Measurements from ENCODE around the gene TMSB10. TPM values are rescaled to one million over a fixed set of nuclear protein-coding genes. Genes with fewer than 3 reads are reported as not detected.

Gene TMSB10
- total and polyA plus RNA-seq, 4 donors, result 225 to 518 (median 256) TPM

DNA sequence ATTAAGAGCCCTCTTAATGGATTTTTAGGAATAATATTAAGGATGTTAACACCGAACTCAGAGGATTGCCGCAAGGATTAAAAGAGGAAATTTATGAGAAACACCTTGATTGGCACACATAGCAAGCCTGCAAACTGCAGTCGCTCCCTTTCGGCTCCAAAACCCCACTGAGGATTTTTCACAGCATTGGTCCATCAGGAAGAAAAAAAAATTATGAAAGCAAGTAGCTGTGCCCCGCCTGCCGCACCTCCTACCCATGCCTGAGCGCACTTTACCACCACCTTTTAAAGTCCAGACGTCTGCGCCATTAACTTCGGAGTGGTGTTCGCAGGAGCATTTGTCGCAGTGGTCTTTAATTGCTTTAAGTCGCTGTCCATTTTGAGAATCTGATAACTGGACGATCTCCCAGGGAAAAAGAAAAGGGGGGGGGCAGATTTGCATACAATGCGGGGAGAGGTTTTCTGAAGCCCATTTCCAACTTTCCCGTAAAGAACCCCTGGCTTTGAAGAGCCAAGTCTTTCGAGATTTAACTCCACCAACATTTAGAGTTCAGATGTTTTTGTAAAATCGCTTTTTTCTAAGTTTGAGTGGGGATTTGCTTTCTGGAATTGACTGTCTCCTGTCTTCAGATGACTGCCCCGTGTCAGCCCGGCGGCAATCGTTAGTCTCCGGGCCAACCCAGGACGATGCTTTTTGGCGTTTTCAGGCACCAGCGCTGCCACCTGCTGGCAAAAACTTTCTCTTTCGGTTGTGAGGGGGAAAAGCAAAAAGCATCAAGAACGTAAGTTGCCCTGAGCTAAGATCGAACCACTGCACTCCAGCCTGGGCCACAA is 23.7 kb upstream of the TMSB10 start (continued):
- TF ChIP-seq, protein P1, sequence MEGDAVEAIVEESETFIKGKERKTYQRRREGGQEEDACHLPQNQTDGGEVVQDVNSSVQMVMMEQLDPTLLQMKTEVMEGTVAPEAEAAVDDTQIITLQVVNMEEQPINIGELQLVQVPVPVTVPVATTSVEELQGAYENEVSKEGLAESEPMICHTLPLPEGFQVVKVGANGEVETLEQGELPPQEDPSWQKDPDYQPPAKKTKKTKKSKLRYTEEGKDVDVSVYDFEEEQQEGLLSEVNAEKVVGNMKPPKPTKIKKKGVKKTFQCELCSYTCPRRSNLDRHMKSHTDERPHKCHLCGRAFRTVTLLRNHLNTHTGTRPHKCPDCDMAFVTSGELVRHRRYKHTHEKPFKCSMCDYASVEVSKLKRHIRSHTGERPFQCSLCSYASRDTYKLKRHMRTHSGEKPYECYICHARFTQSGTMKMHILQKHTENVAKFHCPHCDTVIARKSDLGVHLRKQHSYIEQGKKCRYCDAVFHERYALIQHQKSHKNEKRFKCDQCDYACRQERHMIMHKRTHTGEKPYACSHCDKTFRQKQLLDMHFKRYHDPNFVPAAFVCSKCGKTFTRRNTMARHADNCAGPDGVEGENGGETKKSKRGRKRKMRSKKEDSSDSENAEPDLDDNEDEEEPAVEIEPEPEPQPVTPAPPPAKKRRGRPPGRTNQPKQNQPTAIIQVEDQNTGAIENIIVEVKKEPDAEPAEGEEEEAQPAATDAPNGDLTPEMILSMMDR (IDR thresholded peaks at IDR 0.05; ENCODE audit: low read depth, low read length, missing input control), result peak; percentile 65
- no peak for TF ChIP-seq ATF3 (IDR thresholded peaks at IDR 0.05)

DNA sequence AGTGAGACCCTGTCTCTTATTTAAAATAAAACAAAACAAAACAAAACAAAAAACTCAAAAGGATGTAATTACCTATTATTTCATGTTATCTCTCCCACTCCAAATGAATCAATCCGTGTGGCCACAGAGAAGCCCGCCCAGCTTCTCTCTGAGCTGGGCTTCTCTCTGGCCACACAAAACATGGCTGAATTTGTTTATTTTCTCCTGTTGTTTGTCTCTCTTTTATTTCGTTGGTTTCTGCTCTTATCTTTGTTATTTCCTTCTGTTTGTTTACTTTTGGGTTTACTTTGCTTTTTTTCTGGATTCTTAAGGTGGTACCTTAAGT is 23.1 kb upstream of the TMSB10 start:
- Histone ChIP-seq H3K9me3 (ENCODE audit: control insufficient read depth in 4 of 4, low read length in 3 of 4) (no peaks in the 10 kb centered on the region), H3K36me3 (ENCODE audit: control insufficient read depth in 4 of 4, insufficient read depth in 3 of 4, low read depth in 1 of 4, low read length in 3 of 4) (no peaks in the 10 kb centered on the region), H3K9ac (ENCODE audit: low read depth in 1 of 2, low read length in 2 of 2) (no peak overlapping the region), H3K27ac (ENCODE audit: low read depth in 1 of 2, low read length in 2 of 2) (no peak overlapping the region), H3K4me3 (ENCODE audit: low read depth in 1 of 3, low read length in 3 of 3) (no peak overlapping the region), H3K27me3 (ENCODE audit: control insufficient read depth in 4 of 4, insufficient read depth in 4 of 4, low read length in 3 of 4) (no peaks in the 10 kb centered on the region), H3K4me1 (ENCODE audit: control insufficient read depth in 4 of 4, insufficient read depth in 4 of 4, low read length in 3 of 4) (peaks cover 8 to 28% (median 25%) of the 10 kb centered on the region in 4 donors)
- DNase-seq (ENCODE audit: low spot score), result no peak
- TF ChIP-seq, protein P2, sequence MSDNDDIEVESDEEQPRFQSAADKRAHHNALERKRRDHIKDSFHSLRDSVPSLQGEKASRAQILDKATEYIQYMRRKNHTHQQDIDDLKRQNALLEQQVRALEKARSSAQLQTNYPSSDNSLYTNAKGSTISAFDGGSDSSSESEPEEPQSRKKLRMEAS (IDR thresholded peaks at IDR 0.05), result no peak
- TF ChIP-seq RAD21 (IDR thresholded peaks at IDR 0.05), result no peak
- TF ChIP-seq, protein P1 (IDR thresholded peaks at IDR 0.05; ENCODE audit: low read depth, low read length, missing input control), result no peak
- no peak for TF ChIP-seq YY1 (IDR thresholded peaks at IDR 0.05)
- TF ChIP-seq RXRA (IDR thresholded peaks at IDR 0.05), result no peak
- TF ChIP-seq NR2F2 (IDR thresholded peaks at IDR 0.05), result no peak
- TF ChIP-seq, protein P3, sequence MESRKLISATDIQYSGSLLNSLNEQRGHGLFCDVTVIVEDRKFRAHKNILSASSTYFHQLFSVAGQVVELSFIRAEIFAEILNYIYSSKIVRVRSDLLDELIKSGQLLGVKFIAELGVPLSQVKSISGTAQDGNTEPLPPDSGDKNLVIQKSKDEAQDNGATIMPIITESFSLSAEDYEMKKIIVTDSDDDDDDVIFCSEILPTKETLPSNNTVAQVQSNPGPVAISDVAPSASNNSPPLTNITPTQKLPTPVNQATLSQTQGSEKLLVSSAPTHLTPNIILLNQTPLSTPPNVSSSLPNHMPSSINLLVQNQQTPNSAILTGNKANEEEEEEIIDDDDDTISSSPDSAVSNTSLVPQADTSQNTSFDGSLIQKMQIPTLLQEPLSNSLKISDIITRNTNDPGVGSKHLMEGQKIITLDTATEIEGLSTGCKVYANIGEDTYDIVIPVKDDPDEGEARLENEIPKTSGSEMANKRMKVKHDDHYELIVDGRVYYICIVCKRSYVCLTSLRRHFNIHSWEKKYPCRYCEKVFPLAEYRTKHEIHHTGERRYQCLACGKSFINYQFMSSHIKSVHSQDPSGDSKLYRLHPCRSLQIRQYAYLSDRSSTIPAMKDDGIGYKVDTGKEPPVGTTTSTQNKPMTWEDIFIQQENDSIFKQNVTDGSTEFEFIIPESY (IDR thresholded peaks at IDR 0.05), result no peak
- no peak for TF ChIP-seq FOXA2 (IDR thresholded peaks at IDR 0.05)
- no peak for TF ChIP-seq EGR1 (IDR thresholded peaks at IDR 0.05; ENCODE audit: low read depth in 2 of 2)
- no peak for TF ChIP-seq REST (IDR thresholded peaks at IDR 0.05)
- no peak for TF ChIP-seq SP1 (IDR thresholded peaks at IDR 0.05)
- TF ChIP-seq JUND (IDR thresholded peaks at IDR 0.05), result no peak
- TF ChIP-seq GABPA (IDR thresholded peaks at IDR 0.05 in 1 of 2, conservative IDR thresholded peaks at IDR 0.05 in 1 of 2), result no peak
- TF ChIP-seq FOXA1 (IDR thresholded peaks at IDR 0.05), result no peak
- TF ChIP-seq HNF4G (IDR thresholded peaks at IDR 0.05), result no peak
- 57% methylated on average over 3 of the region's 3 CpGs for WGBS

All from liver (tissue), 9 donors.